Choroid plexus epithelial cell (primary cell): Measurements from ENCODE around the gene QRFP.
A peak's percentile ranks its signal among the peaks of the same experiment; 100 is the strongest.

ENCODE experiments used
- DNase-seq: peaks from one replicate; pipeline ENCODE4 v3.0.0-alpha.2; 2010; ENCODE audit warnings: low read depth
- H3K4me3 ChIP-seq: 2 replicates; pipeline ENCODE4 v1.5.1; 2011; ENCODE audit warnings: low read depth, mild to moderate bottlenecking, control low read depth, low read length, moderate library complexity
- CTCF ChIP-seq: conservative IDR thresholded peaks from 2 replicates; pipeline ENCODE4 v1.5.1; 2011; ENCODE audit warnings: low read depth, mild to moderate bottlenecking, control low read depth, inconsistent platforms, low read length, moderate library complexity

QRFP gene

GRCh38 chr9:130895038-130895437 is 1.6 kb downstream of the QRFP start:
- no peak overlapping the region for H3K4me3 ChIP-seq
- DNase-seq = no peak
- no peak for TF ChIP-seq CTCF

GRCh38 chr9:130894546-130894945 is 2.1 kb downstream of the QRFP start:
- no peak for TF ChIP-seq CTCF
- no peak for DNase-seq

GRCh38 chr9:130893341-130894101 is 3.1 kb downstream of the QRFP start:
- TF ChIP-seq CTCF = peak; percentile 76
- DNase-seq = peak; percentile 71
- H3K4me3 ChIP-seq = no peak overlapping the region

More at GRCh38 chr9:130894546-130894945, 2.1 kb downstream of the QRFP start:
- H3K4me3 ChIP-seq = no peak overlapping the region

GRCh38 chr9:130892477-130893304 is 3.9 kb downstream of the QRFP start:
- no peak for DNase-seq
- no peak for TF ChIP-seq CTCF
- H3K4me3 ChIP-seq = no peak overlapping the region

GRCh38 chr9:130891688-130892476 is 4.7 kb downstream of the QRFP start:
- DNase-seq = no peak
- H3K4me3 ChIP-seq = no peak overlapping the region
- TF ChIP-seq CTCF = no peak

GRCh38 chr9:130890870-130891687 is 5.5 kb downstream of the QRFP start:
- no peak for DNase-seq
- H3K4me3 ChIP-seq = no peak overlapping the region
- TF ChIP-seq CTCF = no peak
